T-helper 2 cell (primary cell): ENCODE results near the gene C13orf42.
A peak's percentile ranks its signal among the peaks of the same experiment; 100 is the strongest.

Experiments
- DNase-seq, 5 experiments: peaks; one replicate each; pipeline versions ENCODE4 v3.0.0 to v3.0.0-alpha.2; 2012 to 2022
- total RNA-seq, 2 donors: gene quantifications; one replicate each; lab custom pipeline; 2026; lab: John Stamatoyannopoulos, UW

C13orf42 gene
- total RNA-seq = 0 to 0.27 reads per million in 2 donors

DNA sequence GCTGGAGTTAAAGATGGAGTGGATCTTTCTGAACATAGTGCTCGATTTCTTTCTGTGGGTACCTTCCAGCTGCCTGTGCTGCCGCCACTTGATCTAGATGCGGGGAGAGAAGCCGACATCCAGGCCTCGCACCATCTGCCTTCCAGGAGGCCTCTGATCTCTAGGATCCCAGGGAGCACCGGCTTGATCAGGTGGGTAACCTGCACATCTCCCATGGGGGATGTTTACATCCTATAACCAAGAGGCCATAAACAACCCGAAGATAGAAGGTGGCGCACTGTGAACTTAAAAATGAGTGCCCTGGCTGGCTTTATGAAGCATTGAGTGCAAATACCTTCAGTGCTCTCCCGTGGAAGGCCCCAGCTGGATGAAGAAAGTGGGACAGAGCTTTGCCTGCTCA, at the start of gene C13orf42:
TSS of gene C13orf42 (minus strand) at position 101 of the 400 bp plus-strand sequence. CDS start at position 36, 65 bp downstream.
- DNase-seq = no peak

DNA sequence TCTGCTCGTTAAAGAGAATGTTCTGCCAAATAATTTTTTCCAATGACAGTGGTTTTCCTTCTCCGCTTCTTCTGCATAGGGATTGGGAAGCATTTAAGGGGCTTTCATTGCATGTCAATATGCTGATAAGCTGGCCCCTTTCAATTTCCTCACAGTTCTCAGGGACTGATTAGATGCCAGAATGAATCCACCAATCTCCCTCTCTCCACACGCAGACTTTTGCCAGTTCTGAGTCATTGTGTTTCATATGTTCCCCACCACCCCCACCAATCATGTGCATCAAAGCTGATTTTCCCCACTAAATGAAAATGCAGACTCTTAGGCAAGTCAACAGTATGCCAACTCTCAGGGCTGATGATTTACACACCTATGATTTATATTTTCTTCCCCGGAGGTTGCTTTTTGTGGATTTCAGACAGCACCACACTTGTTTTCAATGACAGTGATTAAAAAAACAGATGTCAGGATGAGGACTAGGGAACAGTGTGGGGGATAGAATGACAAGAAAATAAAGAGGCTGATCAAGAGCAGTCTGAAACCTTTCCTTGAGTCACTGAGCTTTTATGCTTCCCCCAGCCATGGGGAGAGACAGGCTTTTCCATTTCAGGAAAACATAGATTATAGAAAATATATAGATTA, 47.9 kb upstream of the C13orf42 start:
- peak in 1 of 5 experiments; percentile 29 for DNase-seq

DNA sequence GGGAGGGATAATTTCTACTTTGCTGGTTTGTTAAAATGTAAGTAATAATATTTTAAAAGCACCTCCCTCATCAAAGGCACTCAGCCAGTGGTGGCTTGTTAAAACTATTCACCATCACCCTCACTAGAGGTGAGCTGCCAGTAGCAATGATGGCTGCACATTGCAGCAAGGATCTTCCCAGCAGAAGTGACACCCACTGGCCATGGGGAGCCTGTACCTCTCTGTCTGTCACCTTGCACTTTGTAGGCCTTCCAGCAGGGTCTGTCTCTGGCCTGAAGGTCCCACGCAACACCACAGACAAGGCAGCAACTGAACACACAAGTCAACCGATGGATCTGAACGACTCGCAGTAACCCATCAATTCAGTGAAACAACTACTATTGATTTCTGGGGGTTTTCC, 47.3 kb upstream of the C13orf42 start:
- DNase-seq = peak in 1 of 5 experiments; percentile 27

DNA sequence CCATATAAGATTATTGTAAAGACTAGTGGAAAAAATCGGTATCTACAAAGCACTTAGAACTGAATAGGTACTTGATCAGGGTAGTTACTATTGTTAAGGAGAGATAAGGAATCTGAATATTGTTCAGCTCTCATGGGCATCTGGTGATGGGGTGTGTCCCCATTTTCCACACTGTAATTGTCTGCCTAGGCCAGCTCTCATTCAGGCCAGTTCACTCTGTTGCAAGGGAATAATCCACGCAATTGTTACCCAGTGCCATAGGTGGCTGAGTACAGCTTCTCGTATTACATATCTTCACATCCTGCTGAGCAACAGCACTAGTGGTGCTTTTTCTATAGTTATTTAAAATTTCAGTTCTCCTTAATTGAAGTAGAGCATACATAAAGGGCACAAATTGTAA, 45.6 kb upstream of the C13orf42 start:
- no peak for DNase-seq

DNA sequence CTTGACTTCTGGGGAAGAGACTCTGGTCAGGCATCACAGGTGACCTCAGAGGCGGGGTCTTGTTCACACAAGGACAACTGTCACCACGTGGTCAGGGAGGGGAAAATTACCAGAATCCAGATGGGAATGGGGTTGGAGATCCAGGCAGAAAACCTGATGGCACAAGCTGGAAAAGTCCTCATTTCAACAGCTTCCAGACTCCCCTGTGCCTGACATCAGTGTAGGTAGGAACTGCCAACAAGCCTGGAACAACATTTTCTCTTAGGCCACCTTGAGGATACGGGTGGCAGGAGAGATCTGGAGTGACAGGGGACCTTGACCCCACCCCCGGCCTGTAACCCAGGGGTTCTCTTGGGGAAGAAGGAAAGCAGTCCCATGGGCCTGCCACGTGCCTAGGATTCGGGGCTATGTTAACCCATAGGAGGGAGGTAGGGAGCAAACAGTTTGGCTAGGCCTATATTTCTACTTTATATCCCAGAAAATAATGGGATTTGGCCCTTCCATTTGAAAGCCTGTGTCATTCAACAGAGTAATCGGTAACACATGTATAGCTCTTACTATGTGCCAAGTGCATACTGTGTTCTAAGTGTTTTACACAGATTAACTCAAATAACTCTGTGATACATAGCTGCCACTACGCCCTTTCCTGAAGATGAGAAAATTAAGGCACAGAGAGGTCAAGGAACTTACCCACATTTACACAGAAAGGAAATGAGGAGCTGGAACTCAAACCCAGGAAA, 44.9 kb upstream of the C13orf42 start:
- no peak for DNase-seq

DNA sequence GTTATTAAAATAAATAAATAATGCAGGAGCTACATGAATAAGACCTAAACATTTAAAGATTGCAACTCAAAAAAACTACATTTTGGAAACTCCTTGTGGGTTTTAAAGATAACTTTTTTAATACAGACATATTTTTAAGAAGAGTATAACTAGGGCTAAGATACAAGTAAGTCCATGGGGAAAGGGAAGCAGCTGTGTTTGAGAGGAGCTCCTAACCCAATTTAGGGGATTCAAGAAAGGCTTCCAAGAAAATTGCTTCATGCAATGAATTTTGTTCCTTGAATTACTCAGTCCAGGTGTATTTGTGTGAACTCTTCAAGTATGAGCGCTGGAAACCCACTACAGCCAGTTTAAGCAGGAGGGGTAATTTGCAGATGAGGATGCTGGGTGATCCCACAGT, 44.1 kb upstream of the C13orf42 start:
- no peak for DNase-seq

DNA sequence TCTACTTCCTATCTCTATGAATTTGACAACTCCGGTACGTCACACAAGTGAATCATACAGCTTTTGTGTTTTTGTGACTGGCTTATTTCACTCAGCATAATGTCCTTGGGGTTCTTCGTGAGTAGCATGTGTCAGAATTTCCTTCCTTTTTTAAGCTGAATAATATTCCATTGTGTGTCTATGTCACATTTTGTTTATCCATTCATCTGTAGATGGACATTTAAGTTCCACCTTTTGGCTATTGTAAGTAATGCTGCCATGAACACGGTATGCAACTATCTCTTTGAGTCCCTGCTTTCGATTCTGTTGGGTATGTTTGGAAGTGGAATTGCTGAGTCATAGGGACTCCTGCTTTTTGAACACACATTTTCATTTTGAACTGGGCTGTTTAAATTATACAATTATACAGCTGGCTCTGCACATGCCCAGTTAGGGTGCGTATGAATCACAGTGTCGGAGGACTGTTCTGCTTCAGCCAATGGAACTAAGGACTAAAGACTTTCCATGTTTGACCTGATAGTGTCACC, 43.0 kb upstream of the C13orf42 start:
- peak in 1 of 5 experiments; percentile 22 for DNase-seq

DNA sequence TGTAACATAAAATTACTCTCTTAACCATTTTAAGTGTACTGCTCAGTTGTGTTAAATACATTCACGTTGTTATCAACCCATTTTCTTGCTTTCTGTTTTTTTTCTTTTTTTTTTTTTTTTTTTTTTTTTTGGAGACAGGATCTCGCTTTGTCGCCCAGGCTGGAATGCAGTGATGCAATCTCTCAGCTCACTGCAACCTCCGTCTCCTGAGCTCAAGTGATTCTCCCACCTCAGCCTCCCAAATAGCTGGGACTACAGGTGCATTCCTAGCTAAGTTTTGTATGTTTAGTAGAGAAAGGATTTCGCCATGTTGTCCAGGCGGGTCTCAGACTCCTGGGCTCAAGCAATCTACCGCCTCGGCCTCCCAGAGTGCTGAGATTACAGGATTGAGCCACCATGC, 42.5 kb upstream of the C13orf42 start:
- DNase-seq = no peak

DNA sequence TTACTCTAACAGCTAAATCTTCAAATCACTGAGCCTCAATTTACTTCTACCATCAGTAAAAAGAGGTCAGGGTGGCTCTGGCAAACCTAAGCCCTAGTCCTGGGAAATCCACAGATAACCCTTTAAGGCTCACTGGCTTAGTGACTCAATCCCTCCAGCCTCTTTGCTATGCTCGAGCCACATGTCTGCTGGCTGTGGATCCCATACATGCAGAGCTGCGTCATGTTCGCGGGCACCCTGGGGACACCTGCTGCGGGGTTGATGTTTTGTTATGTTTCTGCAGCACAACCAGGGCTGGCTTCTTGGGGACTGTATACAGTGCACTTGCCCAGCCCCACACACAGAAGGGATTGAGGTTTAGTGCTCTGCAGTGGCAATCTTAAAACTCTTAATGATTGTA, 41.6 kb upstream of the C13orf42 start:
- DNase-seq = peak in 1 of 5 experiments; percentile 2

DNA sequence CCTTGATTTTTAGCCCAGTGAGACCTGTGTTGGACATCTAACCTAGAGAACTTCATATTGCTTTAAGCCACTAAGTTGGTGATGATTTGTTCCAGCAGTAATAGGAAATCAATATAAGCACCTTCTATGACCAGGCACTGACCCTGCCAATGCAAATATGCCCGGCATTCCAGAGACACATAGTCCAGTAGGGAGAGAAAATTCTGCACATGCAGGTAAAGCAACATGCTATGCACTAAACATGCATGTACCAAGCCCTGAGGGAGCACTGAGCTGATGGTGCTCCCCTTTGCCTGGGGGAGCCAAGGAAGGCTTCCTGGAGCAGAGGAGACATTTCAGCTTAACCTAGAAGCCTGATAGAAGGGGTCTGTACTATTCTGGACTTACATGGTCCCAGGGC, 40.4 kb upstream of the C13orf42 start:
- DNase-seq = no peak

DNA sequence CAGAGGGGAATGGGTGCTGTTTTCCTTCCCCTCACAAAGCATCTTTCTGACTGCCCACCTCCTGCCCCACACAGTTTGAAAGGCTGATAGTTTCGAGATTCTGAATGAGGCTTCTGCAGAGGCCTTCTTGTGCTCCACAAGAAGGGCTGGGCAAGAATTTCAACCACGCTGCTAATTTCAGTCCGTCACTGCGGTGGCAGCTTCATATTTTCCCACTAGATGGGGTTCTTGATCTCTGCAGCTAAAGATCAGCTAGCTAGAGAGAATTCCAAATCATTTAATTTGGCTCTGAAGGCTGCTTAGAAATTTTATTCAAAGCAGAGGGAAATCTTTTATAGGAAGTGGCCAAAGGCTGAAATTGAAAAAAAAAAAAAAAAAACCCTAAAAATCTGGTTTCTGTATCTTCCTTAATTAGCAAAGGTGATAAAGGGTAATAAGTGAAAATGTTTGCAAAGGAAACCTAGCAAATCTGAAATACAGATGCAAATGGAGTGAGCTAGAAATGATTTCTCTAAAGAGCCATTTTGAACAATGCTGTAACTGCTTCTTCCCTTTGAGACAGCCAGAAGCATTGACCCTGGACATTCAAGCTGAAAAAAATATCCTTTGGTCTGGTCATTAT, 38.0 kb upstream of the C13orf42 start:
- DNase-seq = peak in 1 of 5 experiments; percentile 47

DNA sequence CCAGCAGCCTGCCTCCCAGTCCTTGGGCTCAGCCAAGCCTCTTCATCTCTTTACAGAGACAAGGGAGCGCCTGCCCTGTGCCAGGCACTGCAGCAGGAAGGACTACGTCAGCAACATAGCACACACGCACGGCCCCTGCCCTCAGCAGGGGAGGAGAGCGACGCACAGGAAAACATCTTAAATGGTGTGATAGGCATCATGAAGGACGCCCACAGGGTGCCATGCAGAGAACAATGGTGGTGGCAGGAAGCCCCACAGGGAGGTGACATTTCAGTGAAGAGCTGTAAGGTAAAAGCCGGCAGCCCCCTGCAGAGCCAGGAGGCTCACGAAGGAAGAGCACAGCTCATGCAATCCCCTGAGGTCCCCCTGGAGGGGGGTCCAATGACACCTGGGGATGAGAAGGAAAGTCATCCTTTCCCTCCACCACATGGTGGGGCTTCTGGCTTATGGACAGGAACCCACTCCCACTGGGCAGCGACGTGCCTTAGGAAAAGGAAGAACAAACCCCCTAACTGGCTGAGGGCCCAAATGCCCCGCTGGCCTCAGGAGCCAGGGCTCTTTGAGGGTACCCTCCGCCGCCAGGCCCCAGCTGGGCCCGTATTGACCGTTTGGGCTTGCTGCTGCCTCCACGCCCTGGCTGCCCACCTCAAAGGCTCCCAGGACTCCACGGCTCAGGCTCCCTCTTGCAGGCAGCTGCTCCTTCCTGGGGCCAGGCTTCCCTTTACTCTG, 37.3 kb upstream of the C13orf42 start:
- peak in 1 of 5 experiments; percentile 82 for DNase-seq

DNA sequence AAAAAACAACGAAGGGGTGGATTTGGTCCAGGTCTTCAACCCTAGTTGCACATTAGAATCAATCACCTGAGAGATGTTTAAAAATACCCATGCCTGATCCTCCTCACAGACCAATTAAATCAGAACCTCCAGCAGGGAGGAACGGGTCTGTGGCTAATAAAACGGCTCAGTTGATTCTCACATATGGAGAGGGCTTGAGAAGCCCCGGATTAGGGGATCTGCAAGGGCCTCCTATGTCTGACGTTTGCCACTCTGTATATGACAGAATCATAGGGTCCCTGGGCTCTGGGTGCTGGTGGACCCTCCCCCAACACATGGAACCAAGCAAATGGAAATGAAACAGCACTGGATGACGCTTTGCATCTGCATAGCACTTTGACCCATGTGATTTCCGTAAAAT, 36.7 kb upstream of the C13orf42 start:
- DNase-seq = no peak

DNA sequence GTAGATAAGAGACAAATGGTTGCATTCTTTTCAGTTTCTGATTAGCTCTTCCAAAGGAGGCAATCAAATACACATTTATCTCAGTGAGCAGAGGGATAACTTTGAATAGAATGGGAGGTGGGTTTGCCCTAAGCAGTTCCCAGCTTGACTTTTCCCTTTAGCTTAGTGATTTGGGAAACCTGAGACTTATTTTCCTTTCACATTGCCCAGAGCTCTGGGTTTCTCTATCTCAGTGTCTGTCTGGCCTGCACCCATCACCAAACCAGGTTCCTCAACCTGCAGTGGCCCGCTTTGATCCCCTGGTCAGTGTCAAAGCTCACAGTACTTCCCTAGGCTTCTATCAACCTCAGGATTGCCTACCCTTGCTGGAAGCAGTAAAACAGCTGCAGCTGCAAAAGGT, 35.6 kb upstream of the C13orf42 start:
- DNase-seq = no peak

DNA sequence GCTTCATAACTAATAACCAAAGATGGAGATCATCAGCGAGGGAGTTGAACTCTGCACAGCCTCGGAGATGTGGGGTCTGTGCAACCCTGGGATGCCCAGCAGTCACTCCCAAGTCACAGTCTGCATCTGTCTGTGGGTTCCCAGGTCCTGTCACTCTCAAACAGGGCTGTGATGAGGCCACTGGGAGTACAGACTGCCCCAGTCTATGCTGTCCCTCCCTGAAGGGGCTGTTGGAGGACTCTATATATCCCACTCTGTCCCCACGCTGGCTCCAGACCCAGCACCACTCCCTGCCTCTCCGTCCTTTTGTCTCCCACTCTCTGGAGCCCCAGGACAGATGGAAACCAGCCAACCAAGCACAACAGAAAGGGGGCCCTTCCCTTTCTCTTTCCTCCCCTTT, 26.2 kb upstream of the C13orf42 start:
- DNase-seq = no peak

DNA sequence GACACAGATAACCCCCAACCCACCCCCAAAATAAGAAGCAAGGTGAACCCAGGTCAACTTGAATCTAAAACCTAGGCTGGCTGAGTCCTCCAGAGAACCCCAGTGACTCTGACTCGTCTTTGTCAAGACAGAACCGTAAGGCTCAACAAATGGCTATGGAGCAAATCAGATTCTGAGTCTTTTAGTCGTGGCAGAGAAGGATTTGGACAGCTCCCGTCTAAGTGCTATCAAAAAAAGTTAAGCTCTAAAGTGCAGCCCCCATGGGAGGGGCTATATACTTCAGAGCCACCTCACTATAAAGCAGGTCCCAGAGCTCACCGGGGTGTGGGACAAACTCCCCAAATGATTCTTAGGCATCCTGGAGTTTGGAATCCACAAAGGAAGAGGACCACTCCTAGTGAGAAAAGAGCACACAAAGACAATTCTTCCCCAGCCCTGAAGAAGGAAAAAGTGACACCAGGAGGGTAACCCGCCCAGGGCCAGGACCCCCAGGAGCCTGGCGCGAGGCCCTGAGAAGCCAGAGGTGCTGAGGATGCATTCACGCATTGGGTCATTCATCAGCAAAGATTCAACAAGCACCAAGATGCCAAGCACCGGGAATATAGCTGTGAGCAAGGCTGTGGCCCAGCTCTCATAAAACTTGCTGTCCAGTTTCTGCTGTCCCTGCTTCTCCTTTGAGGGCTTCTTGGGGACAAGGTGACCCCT, 25.4 kb upstream of the C13orf42 start:
- no peak for DNase-seq

DNA sequence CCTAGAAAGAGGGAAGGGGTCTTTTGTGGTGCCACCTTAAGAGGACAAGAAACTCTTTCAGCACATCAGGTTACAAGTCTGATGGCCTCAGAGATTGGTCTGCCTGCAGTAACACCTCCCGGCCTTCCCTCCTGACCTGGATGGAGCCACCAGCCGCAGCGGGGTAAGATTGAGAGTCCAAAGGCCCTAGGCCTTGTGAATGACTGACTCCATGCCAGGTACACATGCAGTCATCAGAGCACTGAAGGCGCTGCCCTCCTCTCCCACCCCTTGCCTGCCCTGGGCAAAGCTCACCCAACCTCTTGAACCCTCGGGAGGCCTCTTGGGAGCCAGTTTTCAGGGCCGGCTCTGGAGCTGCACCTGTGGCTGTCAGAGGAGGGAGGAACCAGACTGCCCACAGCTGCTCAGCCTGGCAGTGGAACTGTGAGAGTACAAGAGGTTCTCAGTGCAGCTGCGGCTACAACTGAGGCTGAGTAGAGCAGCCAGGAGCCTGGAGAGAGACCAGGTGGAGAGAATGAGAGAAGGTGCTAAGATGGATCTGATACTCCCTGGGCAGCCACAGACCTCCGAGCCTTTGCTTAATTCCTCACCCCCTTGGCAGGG, 23.8 kb upstream of the C13orf42 start:
- DNase-seq = no peak

DNA sequence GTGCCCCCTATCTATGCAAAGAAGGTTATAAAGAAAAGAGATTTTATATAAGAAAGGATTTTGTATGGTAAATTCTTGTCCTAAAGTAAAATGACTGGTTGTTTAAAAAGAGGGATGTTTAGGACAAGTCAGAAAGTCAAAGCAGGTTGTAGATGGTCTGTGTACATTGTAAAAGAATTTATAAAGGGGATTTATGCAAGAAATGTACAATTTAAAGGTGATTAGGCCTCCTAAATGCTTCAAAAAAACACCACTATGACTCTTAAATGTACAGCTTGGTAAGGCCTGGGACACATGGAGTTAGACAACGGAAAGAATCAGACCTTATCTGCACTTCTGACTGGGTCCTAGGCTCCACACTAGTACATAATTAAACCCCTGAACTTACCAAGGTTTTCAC, 19.3 kb upstream of the C13orf42 start:
- DNase-seq = no peak

DNA sequence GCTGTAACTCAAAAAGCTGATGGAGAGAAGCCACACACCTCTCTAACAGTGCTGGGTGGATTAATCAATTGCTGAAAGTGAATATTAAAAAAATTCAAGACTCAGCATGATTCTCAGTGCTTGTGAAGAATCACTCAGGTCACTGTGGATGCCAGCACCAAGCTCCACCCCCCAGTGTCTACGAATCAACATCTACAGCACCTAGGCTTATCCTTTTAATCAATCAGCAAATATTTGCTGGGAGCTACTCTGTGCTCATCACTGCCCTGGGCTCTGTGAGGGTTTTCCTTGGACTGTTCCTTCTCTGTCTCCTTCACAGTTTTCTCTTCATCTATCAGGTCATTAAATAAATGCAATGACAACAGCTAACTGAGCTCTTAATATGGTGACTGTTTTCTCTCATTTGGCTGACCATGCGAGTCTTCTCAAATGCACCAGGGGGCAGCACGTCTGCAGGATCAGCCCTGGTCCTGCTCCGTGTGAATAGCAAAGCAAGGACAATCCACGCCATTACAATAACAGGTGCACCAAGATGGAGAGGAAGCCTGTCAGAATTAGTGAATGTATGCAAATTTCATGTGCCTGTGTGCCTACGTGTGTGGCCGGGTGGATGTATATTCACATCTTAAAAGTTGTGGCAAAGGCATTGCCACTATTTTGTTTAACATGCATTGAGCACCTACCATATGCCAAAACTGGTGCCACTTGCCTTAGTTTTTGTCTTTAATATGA, 14.6 kb upstream of the C13orf42 start:
- peak in 2 of 5 experiments; percentile 15 to 71 for DNase-seq

DNA sequence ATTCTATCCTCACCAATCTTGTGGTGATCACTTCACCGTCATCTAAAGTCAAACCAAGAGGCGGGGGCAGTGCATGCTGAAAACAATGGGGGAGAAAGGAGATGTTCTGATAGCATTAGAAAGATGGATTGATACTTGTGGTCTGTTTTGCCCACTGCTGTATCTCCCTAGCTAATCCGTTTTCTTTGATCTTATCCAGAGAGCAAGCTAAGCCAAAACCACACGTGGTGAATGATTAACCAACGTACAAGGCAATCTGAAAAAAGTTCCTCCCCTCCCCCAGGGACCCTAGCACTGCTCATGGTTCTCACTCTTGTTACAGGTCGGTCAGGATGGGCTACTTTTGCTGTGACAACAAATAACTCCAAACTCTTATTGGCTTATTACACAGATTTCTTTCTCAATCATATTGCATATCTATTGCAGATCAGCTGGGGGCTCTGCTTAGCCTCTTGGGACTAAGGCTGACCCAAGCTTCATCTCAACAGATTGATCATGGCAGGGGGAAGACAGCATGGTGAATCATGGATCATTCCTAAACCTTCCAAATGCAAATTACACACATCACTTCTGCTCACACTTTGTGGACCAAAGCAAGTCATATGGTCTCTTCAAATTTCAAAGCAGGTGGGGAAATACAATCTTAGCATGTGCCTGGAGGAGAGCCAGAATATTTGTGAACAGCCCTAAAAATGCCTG, 11.9 kb upstream of the C13orf42 start:
- DNase-seq = peak in 2 of 5 experiments; percentile 13 to 90
